NOMO-1 (cell line): ENCODE results near the gene CAPZB.

ENCODE experiments used
- DNase-seq, 2 experiments: peaks; one replicate each; lab custom pipeline; 2025; ENCODE audit not compliant: unreplicated experiment in 2 of 2; lab: John Stamatoyannopoulos, UW

Gene CAPZB

GRCh38 chr1:19410393-19410792 lies 74.9 kb downstream of the CAPZB start:
- no peak for DNase-seq

GRCh38 chr1:19409477-19410341 lies 75.6 kb downstream of the CAPZB start:
- no peak for DNase-seq

GRCh38 chr1:19407494-19408096 lies 77.7 kb downstream of the CAPZB start:
- DNase-seq, result no peak

- no peak for DNase-seq
Observed at GRCh38 chr1:19406680-19407079, 78.7 kb downstream of the CAPZB start.

- no peak for DNase-seq
Observed at GRCh38 chr1:19405761-19406487, 79.4 kb downstream of the CAPZB start.

GRCh38 chr1:19405195-19405760 lies 80.1 kb downstream of the CAPZB start:
- no peak for DNase-seq

GRCh38 chr1:19404748-19405147 lies 80.6 kb downstream of the CAPZB start:
- DNase-seq, result no peak

GRCh38 chr1:19403256-19403655 lies 82.1 kb downstream of the CAPZB start:
- DNase-seq, result no peak

GRCh38 chr1:19402031-19402813 lies 83.1 kb downstream of the CAPZB start:
- no peak for DNase-seq

- no peak for DNase-seq
Observed at GRCh38 chr1:19401535-19401889, 83.8 kb downstream of the CAPZB start.

- DNase-seq, result no peak
Observed at GRCh38 chr1:19400875-19401534, 84.3 kb downstream of the CAPZB start.

GRCh38 chr1:19400192-19400611 lies 85.1 kb downstream of the CAPZB start:
- DNase-seq, result no peak

- no peak for DNase-seq
Observed at GRCh38 chr1:19398309-19398760, 87.0 kb downstream of the CAPZB start.

GRCh38 chr1:19397217-19397945 lies 88.0 kb downstream of the CAPZB start:
- DNase-seq, result no peak

- DNase-seq, result no peak
Observed at GRCh38 chr1:19396280-19396679, 89.1 kb downstream of the CAPZB start.

GRCh38 chr1:19395678-19396192 lies 89.6 kb downstream of the CAPZB start:
- no peak for DNase-seq

GRCh38 chr1:19393046-19393445 lies 92.3 kb downstream of the CAPZB start:
- DNase-seq, result no peak

- no peak for DNase-seq
Observed at GRCh38 chr1:19392221-19392620, 93.1 kb downstream of the CAPZB start.

GRCh38 chr1:19391596-19391981 lies 93.8 kb downstream of the CAPZB start:
- no peak for DNase-seq
